ENCODE results near the gene ARL11.
"Not testable (repeated sequence)": the region's sequence is repeated elsewhere in the genome, so short reads cannot be mapped to it uniquely, and the experiment has no call there.

The ARL11 gene

GRCh38 chr13:49586717-49587116 is 41.6 kb upstream of the ARL11 start:
- POLR2A ChIA-PET: interaction anchor here (0.6 kb wide), 1 partner anchor 288 kb away, joined by 3 read pairs; no protein-coding TSS in a partner anchor
- TF ChIP-seq FOXA1 (IDR thresholded peaks at IDR 0.05): no peak
- no peak for TF ChIP-seq ARNT (IDR thresholded peaks at IDR 0.05)
- TF ChIP-seq SP1 (IDR thresholded peaks at IDR 0.05): no peak
- no peak for TF ChIP-seq ZNF384 (IDR thresholded peaks at IDR 0.05)
- TF ChIP-seq ELF4 (IDR thresholded peaks at IDR 0.05): no peak
- TF ChIP-seq NFRKB (IDR thresholded peaks at IDR 0.05): no peak
- no peak for TF ChIP-seq FOXK2 (IDR thresholded peaks at IDR 0.05)
- no peak for TF ChIP-seq BHLHE40 (IDR thresholded peaks at IDR 0.05; ENCODE audit: borderline replicate concordance)
- TF ChIP-seq HDGF (IDR thresholded peaks at IDR 0.05; ENCODE audit: borderline replicate concordance): no peak
- no peak for TF ChIP-seq CTBP1 (IDR thresholded peaks at IDR 0.05; ENCODE audit: borderline replicate concordance)
- no peak for TF ChIP-seq LEF1 (IDR thresholded peaks at IDR 0.05; ENCODE audit: borderline replicate concordance)
- DNase-seq (ENCODE audit: extremely low spot score): no peak
- CTCF ChIA-PET: interaction anchor here (0.6 kb wide), 1 partner anchor 1326 kb away, joined by 4 read pairs; no protein-coding TSS in a partner anchor

- DNase-seq (ENCODE audit: extremely low spot score): no peak
- ChIA-PET CTCF (no interaction called here), POLR2A (no interaction called here)
- TF ChIP-seq BHLHE40 (IDR thresholded peaks at IDR 0.05; ENCODE audit: borderline replicate concordance) (no peak), NFRKB (IDR thresholded peaks at IDR 0.05) (no peak), PKNOX1 (IDR thresholded peaks at IDR 0.05) (no peak), ZNF384 (IDR thresholded peaks at IDR 0.05) (no peak), FOXA1 (IDR thresholded peaks at IDR 0.05) (no peak), ARNT (IDR thresholded peaks at IDR 0.05) (no peak), SP1 (IDR thresholded peaks at IDR 0.05) (no peak), ELF4 (IDR thresholded peaks at IDR 0.05) (no peak), SUZ12 (IDR thresholded peaks at IDR 0.05) (no peak), HDGF (IDR thresholded peaks at IDR 0.05; ENCODE audit: borderline replicate concordance) (no peak), FOXM1 (IDR thresholded peaks at IDR 0.05; ENCODE audit: borderline replicate concordance) (no peak)
These were observed 40.9 kb upstream of the ARL11 start for GRCh38 chr13:49587311-49587847.

GRCh38 chr13:49590714-49591113 is 37.6 kb upstream of the ARL11 start:
- CTCF ChIA-PET; DNase-seq (ENCODE audit: extremely low spot score); POLR2A ChIA-PET: not testable (repeated sequence)

GRCh38 chr13:49593876-49594275 is 34.4 kb upstream of the ARL11 start:
- DNase-seq (ENCODE audit: extremely low spot score); CTCF ChIA-PET; POLR2A ChIA-PET: not testable (repeated sequence)

GRCh38 chr13:49594576-49594975 is 33.7 kb upstream of the ARL11 start:
- TF ChIP-seq ARNT (IDR thresholded peaks at IDR 0.05): no peak
- TF ChIP-seq LEF1 (IDR thresholded peaks at IDR 0.05; ENCODE audit: borderline replicate concordance): no peak
- TF ChIP-seq FOXK2 (IDR thresholded peaks at IDR 0.05): no peak
- TF ChIP-seq CTBP1 (IDR thresholded peaks at IDR 0.05; ENCODE audit: borderline replicate concordance): no peak
- no peak for TF ChIP-seq ELF4 (IDR thresholded peaks at IDR 0.05)
- TF ChIP-seq L3MBTL2 (conservative IDR thresholded peaks at IDR 0.05): no peak
- no peak for TF ChIP-seq TARDBP (IDR thresholded peaks at IDR 0.05)
- no peak for TF ChIP-seq BHLHE40 (IDR thresholded peaks at IDR 0.05; ENCODE audit: borderline replicate concordance)
- POLR2A ChIA-PET: no interaction called here
- CTCF ChIA-PET: no interaction called here

GRCh38 chr13:49596221-49596620 is 32.1 kb upstream of the ARL11 start:
- no peak for TF ChIP-seq PKNOX1 (IDR thresholded peaks at IDR 0.05)
- no peak for TF ChIP-seq L3MBTL2 (conservative IDR thresholded peaks at IDR 0.05)
- no peak for TF ChIP-seq ZNF384 (IDR thresholded peaks at IDR 0.05)
- TF ChIP-seq NFRKB (IDR thresholded peaks at IDR 0.05): no peak
- no peak for TF ChIP-seq LEF1 (IDR thresholded peaks at IDR 0.05; ENCODE audit: borderline replicate concordance)
- TF ChIP-seq CTBP1 (IDR thresholded peaks at IDR 0.05; ENCODE audit: borderline replicate concordance): no peak
- no peak for TF ChIP-seq FOXA1 (IDR thresholded peaks at IDR 0.05)
- no peak for TF ChIP-seq TARDBP (IDR thresholded peaks at IDR 0.05)
- TF ChIP-seq BHLHE40 (IDR thresholded peaks at IDR 0.05; ENCODE audit: borderline replicate concordance): no peak
- TF ChIP-seq ARNT (IDR thresholded peaks at IDR 0.05): no peak
- TF ChIP-seq ELF4 (IDR thresholded peaks at IDR 0.05): no peak
- TF ChIP-seq HDGF (IDR thresholded peaks at IDR 0.05; ENCODE audit: borderline replicate concordance): no peak
- TF ChIP-seq FOXK2 (IDR thresholded peaks at IDR 0.05): no peak
- ChIA-PET CTCF (no interaction called here), POLR2A (no interaction called here)
- DNase-seq (ENCODE audit: extremely low spot score): no peak

More at GRCh38 chr13:49594576-49594975, 33.7 kb upstream of the ARL11 start:
- DNase-seq (ENCODE audit: extremely low spot score): no peak

- POLR2A ChIA-PET: no interaction called here
These were observed 31.2 kb upstream of the ARL11 start for GRCh38 chr13:49597043-49597641.

GRCh38 chr13:49602005-49602404 is 26.3 kb upstream of the ARL11 start:
- ChIA-PET CTCF (no interaction called here), POLR2A (interaction anchor here (1.0 kb wide), 1 partner anchor 17 kb away, joined by 3 read pairs; the partner anchor contains the start of gene RCBTB1)
- TF ChIP-seq HDGF (IDR thresholded peaks at IDR 0.05; ENCODE audit: borderline replicate concordance): no peak
- DNase-seq (ENCODE audit: extremely low spot score): no peak

More at GRCh38 chr13:49597043-49597641, 31.2 kb upstream of the ARL11 start:
- no peak for DNase-seq (ENCODE audit: extremely low spot score)
- TF ChIP-seq SUZ12 (IDR thresholded peaks at IDR 0.05) (no peak), NFRKB (IDR thresholded peaks at IDR 0.05) (no peak), FOXK2 (IDR thresholded peaks at IDR 0.05) (no peak)
- CTCF ChIA-PET: no interaction called here

GRCh38 chr13:49602615-49603014 is 25.7 kb upstream of the ARL11 start:
- CTCF ChIA-PET; DNase-seq (ENCODE audit: extremely low spot score); POLR2A ChIA-PET: not testable (repeated sequence)
